AG04449 (cell line): ENCODE measurements around the gene PDRG1.

Experiments
- CTCF ChIA-PET: fragments of 350-600 bp; formaldehyde crosslinking; extraction: SDS; loops from one replicate; lab custom pipeline; 2021; ENCODE audit warnings: antibody characterized with exemption; lab: Yijun Ruan, JAX
- POLR2A ChIA-PET: fragments of 400-600, 350-600 bp; formaldehyde crosslinking; extraction: SDS; loops from one replicate; lab custom pipeline; 2020; ENCODE audit warnings: antibody characterized with exemption, inconsistent platforms; lab: Yijun Ruan, JAX
- DNase-seq: peaks from one replicate; pipeline ENCODE4 v3.0.0-alpha.2; 2010; ENCODE audit warnings: low read depth, low spot score
- H3K4me3 ChIP-seq: 2 replicates; pipeline ENCODE4 v1.5.1; 2011; ENCODE audit warnings: low read depth, mild to moderate bottlenecking, control low read depth, low read length
- CTCF ChIP-seq: IDR thresholded peaks from one replicate; pipeline ENCODE4 v1.5.1; 2011; ENCODE audit warnings: mild to moderate bottlenecking, moderate library complexity, low read length, control low read depth, inconsistent platforms; ENCODE audit not compliant: insufficient read depth; ENCODE audit errors: missing control alignments

PDRG1 gene

GRCh38 chr20:31908424-31908823, 43.4 kb downstream of the PDRG1 start:
- ChIA-PET POLR2A (no interaction called here), CTCF (no interaction called here)
- DNase-seq = no peak
- no peak for TF ChIP-seq CTCF
- H3K4me3 ChIP-seq = no peak overlapping the region

- no peak for DNase-seq
- CTCF ChIA-PET = no interaction called here
- POLR2A ChIA-PET = no interaction called here
- H3K4me3 ChIP-seq = no peak overlapping the region
- no peak for TF ChIP-seq CTCF
These were observed 43.8 kb downstream of the PDRG1 start for GRCh38 chr20:31908016-31908415.

DNA sequence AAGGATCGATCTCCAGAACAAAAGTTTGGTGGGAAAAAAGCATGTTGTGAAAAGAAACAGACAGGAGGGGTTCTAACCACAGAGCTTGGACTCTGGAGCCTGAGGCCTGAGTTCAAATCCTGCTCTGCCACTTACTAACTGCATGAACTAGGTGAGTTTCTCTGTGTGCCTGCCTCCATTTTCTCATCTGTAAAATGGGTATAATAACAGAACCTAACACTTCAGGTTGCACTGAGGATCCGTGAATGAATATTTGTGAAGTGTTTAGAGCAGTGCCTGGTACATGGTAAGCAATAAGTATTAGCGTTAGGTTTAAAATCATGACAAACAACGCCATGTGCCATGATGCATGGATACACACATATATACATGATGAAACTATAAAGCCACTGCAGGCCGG, 44.8 kb downstream of the PDRG1 start:
- H3K4me3 ChIP-seq = no peak overlapping the region
- no peak for TF ChIP-seq CTCF
- ChIA-PET POLR2A (no interaction called here), CTCF (interaction anchor here (0.6 kb wide), 1 partner anchor 202 kb away, joined by 3 read pairs; no protein-coding TSS in a partner anchor)
- no peak for DNase-seq

- ChIA-PET POLR2A (interaction anchor here (0.6 to 0.8 kb wide), 2 partner anchors 15 to 94 kb away, joined by 3 to 4 read pairs; no protein-coding TSS in a partner anchor), CTCF (no interaction called here)
- no peak overlapping the region for H3K4me3 ChIP-seq
- TF ChIP-seq CTCF = no peak
- DNase-seq = no peak
These were observed 45.8 kb downstream of the PDRG1 start for GRCh38 chr20:31906001-31906400.

- no peak overlapping the region for H3K4me3 ChIP-seq
- ChIA-PET POLR2A (no interaction called here), CTCF (no interaction called here)
- TF ChIP-seq CTCF = no peak
- no peak for DNase-seq
These were observed 48.0 kb downstream of the PDRG1 start for GRCh38 chr20:31903627-31904386.

- no peak overlapping the region for H3K4me3 ChIP-seq
- no peak for DNase-seq
- TF ChIP-seq CTCF = no peak
- POLR2A ChIA-PET = no interaction called here
- CTCF ChIA-PET = interaction anchor here (0.7 kb wide), 1 partner anchor 50 kb away, joined by 3 read pairs; the partner anchor contains the start of gene PDRG1
These were observed 50.2 kb downstream of the PDRG1 start for GRCh38 chr20:31901615-31902014.
